DMS153 treated with DMSO at 0.1 percent for 48 hours (cell line): ENCODE results near the gene ZNF775.

ENCODE experiments used
- DNase-seq: peaks from one replicate; lab custom pipeline; 2025; ENCODE audit not compliant: unreplicated experiment; lab: John Stamatoyannopoulos, UW

Gene ZNF775

GRCh38 chr7:150435390-150436073, 56.4 kb downstream of the ZNF775 start:
- no peak for DNase-seq

- DNase-seq = no peak
Observed at GRCh38 chr7:150439967-150440366, 60.8 kb downstream of the ZNF775 start.

DNA sequence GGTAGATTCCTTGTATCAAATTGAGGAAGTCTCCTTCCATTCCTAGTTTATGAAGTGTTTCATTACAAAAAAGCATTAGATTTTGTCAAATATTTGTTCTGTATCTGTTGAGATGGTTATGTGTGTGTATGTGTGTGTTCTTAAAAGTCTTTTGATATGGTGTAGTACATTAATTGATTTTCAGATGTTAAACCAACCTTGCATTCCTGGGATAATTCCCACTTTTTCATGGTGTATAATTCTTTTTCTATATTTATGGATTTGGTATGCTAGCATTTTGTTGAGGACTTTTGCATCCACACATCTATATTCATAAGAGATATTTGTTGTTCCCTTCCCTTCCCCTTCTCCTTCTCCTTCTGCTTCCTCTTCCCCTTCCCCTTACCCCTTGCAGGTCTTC, 62.4 kb downstream of the ZNF775 start:
- DNase-seq = no peak

DNA sequence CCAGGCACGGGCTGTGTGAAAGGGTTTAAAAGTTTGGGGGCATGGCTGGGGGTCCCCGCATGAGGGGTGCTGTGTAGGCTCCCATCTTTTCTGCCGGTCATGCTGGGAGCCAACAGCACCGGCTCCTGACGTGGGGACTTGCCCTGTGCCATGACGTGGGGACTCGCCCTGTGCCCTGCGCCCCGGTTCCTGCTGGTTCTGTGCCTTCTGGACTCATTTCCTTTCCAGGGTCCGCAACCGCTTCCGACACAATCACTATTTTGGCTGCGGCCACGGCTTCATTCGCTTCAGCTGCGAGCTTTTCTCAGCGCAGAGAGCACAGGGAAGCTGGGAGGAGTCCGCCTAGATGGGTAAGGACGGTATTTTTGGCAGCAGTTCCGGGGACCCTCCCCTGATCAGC, 63.7 kb downstream of the ZNF775 start:
- DNase-seq = no peak

DNA sequence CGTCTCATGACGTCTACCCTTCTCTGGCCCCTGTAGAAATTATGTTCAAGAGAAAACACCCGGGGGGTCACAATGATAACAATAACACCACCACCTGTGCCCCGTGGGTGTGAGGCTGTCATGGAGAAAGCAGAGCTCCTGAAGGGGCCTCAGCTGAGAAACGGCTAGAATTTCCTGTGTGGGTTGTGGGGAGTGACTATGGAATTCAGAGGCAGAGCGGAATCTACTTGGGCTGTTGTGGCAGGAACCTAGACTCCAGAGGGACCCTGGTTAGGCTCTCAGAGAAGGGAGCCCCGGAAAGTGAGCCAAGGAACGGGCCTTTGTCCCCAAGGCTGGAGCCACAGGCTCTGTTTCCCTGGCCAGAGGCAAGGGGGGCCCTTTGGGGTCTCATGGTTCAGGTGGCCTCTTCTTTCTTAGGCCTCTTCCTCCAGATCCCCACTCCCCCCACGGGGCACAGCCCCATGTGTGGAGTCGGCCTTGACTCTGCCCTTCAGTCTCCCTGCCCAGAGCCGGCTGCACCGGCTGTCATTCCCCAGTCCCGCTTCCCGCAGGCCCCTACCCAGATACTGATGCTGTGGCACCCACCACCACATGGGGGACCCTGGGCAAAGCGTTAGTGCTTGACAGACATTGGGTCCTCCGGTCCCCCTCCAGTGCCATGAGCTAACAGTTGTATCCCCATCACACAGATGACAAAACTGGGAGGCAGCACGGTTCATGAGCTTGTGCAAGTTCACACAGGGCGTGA, 64.8 kb downstream of the ZNF775 start:
- DNase-seq = no peak

- DNase-seq = no peak
Observed at GRCh38 chr7:150444674-150445365, 65.7 kb downstream of the ZNF775 start.

GRCh38 chr7:150446288-150446938, 67.3 kb downstream of the ZNF775 start:
- DNase-seq = peak; percentile 35
